Measurements from ENCODE around the gene BRSK1.

Gene BRSK1

GRCh38 chr19:55279770-55280643 is 3.8 kb upstream of the BRSK1 start, which contains the start of gene HSPBP1:
TSS of gene HSPBP1 (minus strand) at chr19:55280110. CDS start at chr19:55279608, 502 bp downstream.
- Histone ChIP-seq H3K9ac (ENCODE audit: low read length) (peak within 1 kb of the TSS; percentile 67), H3K9me3 (ENCODE audit: control insufficient read depth, low read length) (no peaks in the 10 kb centered on the region), H3K4me3 (ENCODE audit: low read length) (peak within 1 kb of the TSS; percentile 96), H3K36me3 (ENCODE audit: control insufficient read depth, insufficient read depth, low read length) (no peaks in the 10 kb centered on the region), H3K4me1 (ENCODE audit: control insufficient read depth, insufficient read depth, low read length) (peaks cover 16% of the 10 kb centered on the region), H3K27me3 (ENCODE audit: control insufficient read depth, insufficient read depth, low read length) (peaks cover 11% of the 10 kb centered on the region)

DNA sequence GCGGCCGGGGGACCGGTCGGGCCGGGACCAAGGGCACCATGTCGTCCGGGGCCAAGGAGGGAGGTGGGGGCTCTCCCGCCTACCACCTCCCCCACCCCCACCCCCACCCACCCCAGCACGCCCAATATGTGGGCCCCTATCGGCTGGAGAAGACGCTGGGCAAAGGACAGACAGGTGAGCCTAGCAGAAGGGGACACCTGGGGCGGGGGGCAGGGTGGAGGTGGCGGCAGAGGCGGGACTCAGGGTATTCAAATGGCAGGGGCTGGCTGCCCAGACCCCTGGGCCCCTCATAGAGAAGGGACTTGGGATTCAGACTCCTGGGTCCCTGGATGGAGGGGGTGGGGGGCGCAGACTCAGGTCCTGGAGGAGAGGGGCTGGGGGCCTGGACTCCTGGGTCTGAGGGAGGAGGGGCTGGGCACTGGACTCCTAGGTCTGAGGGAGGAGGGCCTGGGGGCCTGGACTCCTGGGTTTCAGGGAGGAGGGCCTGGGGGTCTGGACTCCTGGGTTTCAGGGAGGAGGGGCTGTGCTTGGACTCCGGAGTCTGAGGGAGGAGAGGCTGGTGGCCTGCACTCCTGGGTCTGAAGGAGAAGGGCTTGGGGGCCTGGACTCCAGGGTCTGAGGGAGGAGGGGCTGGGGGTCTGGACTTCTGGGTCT is 735 bp downstream of the BRSK1 start:
- Histone ChIP-seq H3K9ac (ENCODE audit: low read length) (no peak overlapping the region), H3K27me3 (ENCODE audit: control insufficient read depth, insufficient read depth, low read length) (peaks cover 16% of the 10 kb centered on the region), H3K4me1 (ENCODE audit: control insufficient read depth, insufficient read depth, low read length) (peaks cover 10% of the 10 kb centered on the region), H3K4me3 (ENCODE audit: low read length) (no peak overlapping the region), H3K36me3 (ENCODE audit: control insufficient read depth, insufficient read depth, low read length) (no peaks in the 10 kb centered on the region), H3K9me3 (ENCODE audit: control insufficient read depth, low read length) (no peaks in the 10 kb centered on the region)

GRCh38 chr19:55285229-55285890 is 1.6 kb downstream of the BRSK1 start:
- H3K9me3 ChIP-seq (ENCODE audit: control insufficient read depth, low read length) = no peaks in the 10 kb centered on the region
- no peak overlapping the region for H3K9ac ChIP-seq (ENCODE audit: low read length)
- peaks cover 16% of the 10 kb centered on the region for H3K27me3 ChIP-seq (ENCODE audit: control insufficient read depth, insufficient read depth, low read length)
- H3K36me3 ChIP-seq (ENCODE audit: control insufficient read depth, insufficient read depth, low read length) = no peaks in the 10 kb centered on the region
- no peak overlapping the region for H3K4me3 ChIP-seq (ENCODE audit: low read length)
- H3K4me1 ChIP-seq (ENCODE audit: control insufficient read depth, insufficient read depth, low read length) = peaks cover 7% of the 10 kb centered on the region

GRCh38 chr19:55287361-55288079 is 3.7 kb downstream of the BRSK1 start:
- Histone ChIP-seq H3K27me3 (ENCODE audit: control insufficient read depth, insufficient read depth, low read length) (peaks cover 16% of the 10 kb centered on the region), H3K9ac (ENCODE audit: low read length) (no peak overlapping the region), H3K9me3 (ENCODE audit: control insufficient read depth, low read length) (no peaks in the 10 kb centered on the region), H3K4me1 (ENCODE audit: control insufficient read depth, insufficient read depth, low read length) (no peaks in the 10 kb centered on the region), H3K4me3 (ENCODE audit: low read length) (no peak overlapping the region), H3K36me3 (ENCODE audit: control insufficient read depth, insufficient read depth, low read length) (no peaks in the 10 kb centered on the region)

GRCh38 chr19:55289117-55289796 is 5.5 kb downstream of the BRSK1 start:
- Histone ChIP-seq H3K27me3 (ENCODE audit: control insufficient read depth, insufficient read depth, low read length) (peaks cover 5% of the 10 kb centered on the region), H3K4me3 (ENCODE audit: low read length) (no peak overlapping the region), H3K9ac (ENCODE audit: low read length) (no peak overlapping the region)

DNA sequence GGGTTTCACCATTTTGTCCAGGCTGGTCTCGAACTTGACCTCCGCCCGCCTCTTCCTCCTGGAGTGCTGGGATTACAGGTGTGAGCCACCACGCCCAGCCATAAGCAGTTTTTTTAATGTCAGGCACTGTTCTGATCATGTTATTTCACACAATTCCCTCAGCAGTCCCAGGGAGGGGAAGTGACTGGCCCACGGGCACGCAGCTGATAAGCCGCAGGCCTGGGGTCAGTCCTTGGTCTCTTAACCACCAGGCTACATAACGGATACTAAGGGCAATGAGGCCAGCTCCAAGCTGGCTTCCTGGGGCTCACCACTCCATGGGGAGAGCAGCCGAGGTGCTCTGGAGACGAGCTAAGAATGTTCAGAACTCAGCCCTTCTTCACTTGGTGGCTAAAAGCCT is 13.5 kb downstream of the BRSK1 start:
- no peaks in the 10 kb centered on the region for H3K36me3 ChIP-seq (ENCODE audit: control insufficient read depth, insufficient read depth, low read length)
- no peak overlapping the region for H3K4me3 ChIP-seq (ENCODE audit: low read length)
- H3K9ac ChIP-seq (ENCODE audit: low read length) = no peak overlapping the region
- no peaks in the 10 kb centered on the region for H3K27me3 ChIP-seq (ENCODE audit: control insufficient read depth, insufficient read depth, low read length)
- peaks cover 8% of the 10 kb centered on the region for H3K4me1 ChIP-seq (ENCODE audit: control insufficient read depth, insufficient read depth, low read length)
- H3K9me3 ChIP-seq (ENCODE audit: control insufficient read depth, low read length) = no peaks in the 10 kb centered on the region

More at GRCh38 chr19:55289117-55289796, 5.5 kb downstream of the BRSK1 start:
- Histone ChIP-seq H3K4me1 (ENCODE audit: control insufficient read depth, insufficient read depth, low read length) (no peaks in the 10 kb centered on the region), H3K36me3 (ENCODE audit: control insufficient read depth, insufficient read depth, low read length) (no peaks in the 10 kb centered on the region), H3K9me3 (ENCODE audit: control insufficient read depth, low read length) (no peaks in the 10 kb centered on the region)

DNA sequence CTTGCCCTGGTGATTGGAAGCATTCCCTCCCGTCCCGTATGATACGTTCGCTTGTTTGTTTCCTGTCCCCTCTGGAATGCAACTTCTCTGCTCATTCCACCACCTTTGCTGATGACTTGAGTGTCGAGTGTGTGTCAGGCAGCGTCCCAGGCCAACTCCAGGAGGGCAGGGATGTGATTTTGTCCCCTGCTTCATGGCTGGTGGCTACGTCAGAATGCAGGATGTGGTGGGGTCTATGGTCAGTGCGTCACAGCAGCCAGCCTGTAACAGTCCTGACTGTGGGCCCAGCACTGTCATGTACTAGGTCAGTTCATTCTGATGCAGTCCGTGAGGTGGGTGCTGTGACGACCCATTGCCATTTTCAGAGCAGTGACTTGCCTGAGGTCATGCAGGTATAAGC is 16.2 kb downstream of the BRSK1 start:
- Histone ChIP-seq H3K9ac (ENCODE audit: low read length) (no peak overlapping the region), H3K36me3 (ENCODE audit: control insufficient read depth, insufficient read depth, low read length) (no peaks in the 10 kb centered on the region)

GRCh38 chr19:55300886-55301458 is 17.2 kb downstream of the BRSK1 start:
- no peaks in the 10 kb centered on the region for H3K9me3 ChIP-seq (ENCODE audit: control insufficient read depth, low read length)
- H3K36me3 ChIP-seq (ENCODE audit: control insufficient read depth, insufficient read depth, low read length) = no peaks in the 10 kb centered on the region
- H3K27me3 ChIP-seq (ENCODE audit: control insufficient read depth, insufficient read depth, low read length) = no peaks in the 10 kb centered on the region
- no peak overlapping the region for H3K4me3 ChIP-seq (ENCODE audit: low read length)
- H3K9ac ChIP-seq (ENCODE audit: low read length) = no peak overlapping the region
- peaks cover 9% of the 10 kb centered on the region for H3K4me1 ChIP-seq (ENCODE audit: control insufficient read depth, insufficient read depth, low read length)

More for the DNA sequence above, 16.2 kb downstream of the BRSK1 start:
- Histone ChIP-seq H3K4me1 (ENCODE audit: control insufficient read depth, insufficient read depth, low read length) (peaks cover 9% of the 10 kb centered on the region), H3K4me3 (ENCODE audit: low read length) (no peak overlapping the region), H3K9me3 (ENCODE audit: control insufficient read depth, low read length) (no peaks in the 10 kb centered on the region), H3K27me3 (ENCODE audit: control insufficient read depth, insufficient read depth, low read length) (no peaks in the 10 kb centered on the region)

DNA sequence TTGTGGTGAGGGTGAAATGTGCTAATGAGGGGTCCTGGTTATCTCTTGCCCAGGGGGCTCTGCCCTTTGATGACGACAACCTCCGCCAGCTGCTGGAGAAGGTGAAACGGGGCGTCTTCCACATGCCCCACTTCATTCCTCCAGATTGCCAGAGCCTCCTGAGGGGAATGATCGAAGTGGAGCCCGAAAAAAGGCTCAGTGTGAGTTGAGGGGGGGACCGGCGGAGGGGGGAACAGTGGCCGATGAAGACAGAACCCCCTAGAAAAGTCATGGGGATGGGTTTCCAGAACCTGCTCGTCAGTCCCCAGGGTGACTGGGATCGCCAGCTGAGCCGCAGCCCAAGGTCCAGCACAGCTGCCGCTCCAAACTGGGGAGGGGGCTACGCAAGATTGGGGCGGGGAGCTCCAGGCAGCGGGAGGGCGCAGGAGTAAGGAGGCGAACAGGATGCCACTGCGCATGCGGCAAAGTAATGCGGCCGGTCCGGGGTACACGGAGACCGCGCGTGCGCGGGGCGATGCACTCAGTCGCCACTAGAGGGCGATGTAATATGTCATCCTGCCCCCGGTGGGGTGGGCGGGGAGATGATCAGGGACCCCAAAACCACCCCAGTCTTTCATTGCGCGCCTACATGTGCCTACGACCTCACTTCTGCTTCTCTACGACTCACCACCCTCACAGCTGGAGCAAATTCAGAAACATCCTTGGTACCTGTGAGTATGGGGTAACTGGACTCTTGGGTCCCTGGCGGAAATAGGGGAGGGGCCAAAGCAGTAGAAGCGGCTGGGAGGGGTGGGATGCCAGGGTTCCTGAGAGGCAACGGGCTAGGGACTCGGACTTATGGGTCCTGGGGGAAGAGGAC is 17.9 kb downstream of the BRSK1 start:
- H3K27me3 ChIP-seq (ENCODE audit: control insufficient read depth, insufficient read depth, low read length) = no peaks in the 10 kb centered on the region
- H3K36me3 ChIP-seq (ENCODE audit: control insufficient read depth, insufficient read depth, low read length) = no peaks in the 10 kb centered on the region
- peak overlapping the region; percentile 58 for H3K9ac ChIP-seq (ENCODE audit: low read length)
- H3K4me3 ChIP-seq (ENCODE audit: low read length) = peak overlapping the region; percentile 6
- peaks cover 9% of the 10 kb centered on the region for H3K4me1 ChIP-seq (ENCODE audit: control insufficient read depth, insufficient read depth, low read length)
- no peaks in the 10 kb centered on the region for H3K9me3 ChIP-seq (ENCODE audit: control insufficient read depth, low read length)

GRCh38 chr19:55302318-55302703 is 18.5 kb downstream of the BRSK1 start:
- Histone ChIP-seq H3K27me3 (ENCODE audit: control insufficient read depth, insufficient read depth, low read length) (no peaks in the 10 kb centered on the region), H3K36me3 (ENCODE audit: control insufficient read depth, insufficient read depth, low read length) (no peaks in the 10 kb centered on the region), H3K4me3 (ENCODE audit: low read length) (no peak overlapping the region), H3K4me1 (ENCODE audit: control insufficient read depth, insufficient read depth, low read length) (peaks cover 9% of the 10 kb centered on the region), H3K9me3 (ENCODE audit: control insufficient read depth, low read length) (no peaks in the 10 kb centered on the region), H3K9ac (ENCODE audit: low read length) (peak overlapping the region; percentile 58)

Measured in mucosa of stomach (tissue), 1 donor.